ENCODE measurements around the gene SNRPB2.

SNRPB2 gene

GRCh38 chr20:16785226-16785625, 55.4 kb downstream of the SNRPB2 start:
- H3K27ac ChIP-seq: no peak overlapping the region
- TF ChIP-seq CTCF (conservative IDR thresholded peaks at IDR 0.05): no peak

All from VCaP (cell line).